ENCODE results near the gene CCHCR1. TPM values are rescaled to one million over a fixed set of nuclear protein-coding genes. Genes with fewer than 3 reads are reported as not detected.
A peak's percentile ranks its signal among the peaks of the same experiment; 100 is the strongest.

Gene CCHCR1
- total and polyA plus RNA-seq, 2 of the 13 experiments (the other 11 are each of a cell fraction or from before 2014, with no cell fraction given): 14.6 to 28.2 TPM

DNA sequence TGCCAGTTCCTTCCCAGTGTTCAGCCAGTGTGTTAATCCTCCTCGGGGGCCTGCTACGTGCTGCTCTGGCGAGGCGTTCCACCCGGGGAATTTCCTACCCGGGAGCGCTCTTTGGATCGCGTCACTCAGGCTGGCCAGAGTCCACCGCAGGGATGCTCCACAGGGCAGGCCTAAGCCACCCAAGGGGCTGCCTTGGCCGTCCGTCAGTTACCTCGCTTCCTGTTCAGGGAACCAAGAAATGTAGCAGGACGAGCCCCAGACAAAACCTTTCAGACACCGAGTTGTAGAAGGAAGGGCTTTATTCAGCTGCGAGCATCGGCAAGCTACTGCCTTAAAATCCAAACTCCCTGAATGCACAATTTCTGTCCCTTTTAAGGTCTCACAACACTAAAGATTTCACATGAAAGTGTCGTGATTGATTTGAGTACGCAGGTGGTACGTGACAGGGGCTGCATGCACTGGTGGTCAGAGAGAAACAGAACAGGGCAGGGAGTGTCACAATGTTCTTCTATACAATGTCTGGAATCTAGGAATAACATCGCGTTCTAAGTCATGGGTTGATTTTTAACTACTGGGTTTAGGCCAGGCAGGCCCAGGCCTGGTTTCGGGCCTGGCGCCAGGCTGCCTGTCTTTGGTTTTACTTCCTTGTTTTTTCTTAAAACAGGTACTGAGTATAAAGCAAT, 28.6 kb upstream of the CCHCR1 start (continued):
- TF ChIP-seq, protein P1, sequence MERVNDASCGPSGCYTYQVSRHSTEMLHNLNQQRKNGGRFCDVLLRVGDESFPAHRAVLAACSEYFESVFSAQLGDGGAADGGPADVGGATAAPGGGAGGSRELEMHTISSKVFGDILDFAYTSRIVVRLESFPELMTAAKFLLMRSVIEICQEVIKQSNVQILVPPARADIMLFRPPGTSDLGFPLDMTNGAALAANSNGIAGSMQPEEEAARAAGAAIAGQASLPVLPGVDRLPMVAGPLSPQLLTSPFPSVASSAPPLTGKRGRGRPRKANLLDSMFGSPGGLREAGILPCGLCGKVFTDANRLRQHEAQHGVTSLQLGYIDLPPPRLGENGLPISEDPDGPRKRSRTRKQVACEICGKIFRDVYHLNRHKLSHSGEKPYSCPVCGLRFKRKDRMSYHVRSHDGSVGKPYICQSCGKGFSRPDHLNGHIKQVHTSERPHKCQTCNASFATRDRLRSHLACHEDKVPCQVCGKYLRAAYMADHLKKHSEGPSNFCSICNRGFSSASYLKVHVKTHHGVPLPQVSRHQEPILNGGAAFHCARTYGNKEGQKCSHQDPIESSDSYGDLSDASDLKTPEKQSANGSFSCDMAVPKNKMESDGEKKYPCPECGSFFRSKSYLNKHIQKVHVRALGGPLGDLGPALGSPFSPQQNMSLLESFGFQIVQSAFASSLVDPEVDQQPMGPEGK (CRISPR knock-in tag; IDR thresholded peaks at IDR 0.05): peak; percentile 42; the same call in 1 of the 2 replicates
- TF ChIP-seq PITX1 (CRISPR knock-in tag; IDR thresholded peaks at IDR 0.05) (peak; percentile 97), GMEB2 (CRISPR knock-in tag; IDR thresholded peaks at IDR 0.05; ENCODE audit: low read depth) (no peak), MBD4 (IDR thresholded peaks at IDR 0.05; ENCODE audit: borderline replicate concordance, low read length) (no peak), ZNF20 (CRISPR knock-in tag; IDR thresholded peaks at IDR 0.05) (no peak), HOXA3 (CRISPR knock-in tag; IDR thresholded peaks at IDR 0.05) (peak; percentile 89), ZNF280D (CRISPR knock-in tag; IDR thresholded peaks at IDR 0.05) (peak; percentile 87), KDM2A (CRISPR knock-in tag; IDR thresholded peaks at IDR 0.05; ENCODE audit: borderline replicate concordance, low read depth) (peak; percentile 62; the same call in 1 of the 2 replicates), CHD4 (IDR thresholded peaks at IDR 0.05; ENCODE audit: borderline replicate concordance, low read length) (no peak), TEAD3 (CRISPR knock-in tag; optimal IDR thresholded peaks at IDR 0.05; ENCODE audit: borderline replicate concordance) (peak; percentile 59), NFKB2 (CRISPR knock-in tag; IDR thresholded peaks at IDR 0.05; ENCODE audit: borderline replicate concordance) (no peak; the same call in 1 of the 2 replicates), ZNF780A (CRISPR knock-in tag; IDR thresholded peaks at IDR 0.05) (no peak), ELF1 (CRISPR knock-in tag; IDR thresholded peaks at IDR 0.05) (peak; percentile 60), ZNF446 (CRISPR knock-in tag; IDR thresholded peaks at IDR 0.05) (no peak), SMAD1 (CRISPR knock-in tag; IDR thresholded peaks at IDR 0.05; ENCODE audit: borderline replicate concordance, low read depth) (0 out of 2 replicates have a peak, but pooled peaks have one; percentile 41), ZNF543 (CRISPR knock-in tag; IDR thresholded peaks at IDR 0.05) (peak; percentile 75; the same call in 1 of the 2 replicates), FIP1L1 (IDR thresholded peaks at IDR 0.05; ENCODE audit: borderline replicate concordance, insufficient read depth, low read depth, low read length) (no peak), FOXA1 (IDR thresholded peaks at IDR 0.05) (no peak), FOXA1 (CRISPR knock-in tag; IDR thresholded peaks at IDR 0.05) (no peak), KLF6 (CRISPR knock-in tag; IDR thresholded peaks at IDR 0.05) (peak; percentile 66; the same call in 1 of the 2 replicates), DPF2 (CRISPR knock-in tag; IDR thresholded peaks at IDR 0.05; ENCODE audit: borderline replicate concordance, low read depth) (peak; percentile 33; the same call in 1 of the 2 replicates), FOXA3 (CRISPR knock-in tag; IDR thresholded peaks at IDR 0.05) (no peak)
- TF ChIP-seq, protein P2, sequence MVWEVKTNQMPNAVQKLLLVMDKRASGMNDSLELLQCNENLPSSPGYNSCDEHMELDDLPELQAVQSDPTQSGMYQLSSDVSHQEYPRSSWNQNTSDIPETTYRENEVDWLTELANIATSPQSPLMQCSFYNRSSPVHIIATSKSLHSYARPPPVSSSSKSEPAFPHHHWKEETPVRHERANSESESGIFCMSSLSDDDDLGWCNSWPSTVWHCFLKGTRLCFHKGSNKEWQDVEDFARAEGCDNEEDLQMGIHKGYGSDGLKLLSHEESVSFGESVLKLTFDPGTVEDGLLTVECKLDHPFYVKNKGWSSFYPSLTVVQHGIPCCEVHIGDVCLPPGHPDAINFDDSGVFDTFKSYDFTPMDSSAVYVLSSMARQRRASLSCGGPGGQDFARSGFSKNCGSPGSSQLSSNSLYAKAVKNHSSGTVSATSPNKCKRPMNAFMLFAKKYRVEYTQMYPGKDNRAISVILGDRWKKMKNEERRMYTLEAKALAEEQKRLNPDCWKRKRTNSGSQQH (CRISPR knock-in tag; IDR thresholded peaks at IDR 0.05; ENCODE audit: low read depth): no peak

Measured in HepG2 (cell line).